ENCODE data around the gene NAPA. TPM values are rescaled to one million over a fixed set of nuclear protein-coding genes. Genes with fewer than 3 reads are reported as not detected.

The NAPA gene
- total RNA-seq, 1 donor from 2014 or later: 132 TPM

DNA sequence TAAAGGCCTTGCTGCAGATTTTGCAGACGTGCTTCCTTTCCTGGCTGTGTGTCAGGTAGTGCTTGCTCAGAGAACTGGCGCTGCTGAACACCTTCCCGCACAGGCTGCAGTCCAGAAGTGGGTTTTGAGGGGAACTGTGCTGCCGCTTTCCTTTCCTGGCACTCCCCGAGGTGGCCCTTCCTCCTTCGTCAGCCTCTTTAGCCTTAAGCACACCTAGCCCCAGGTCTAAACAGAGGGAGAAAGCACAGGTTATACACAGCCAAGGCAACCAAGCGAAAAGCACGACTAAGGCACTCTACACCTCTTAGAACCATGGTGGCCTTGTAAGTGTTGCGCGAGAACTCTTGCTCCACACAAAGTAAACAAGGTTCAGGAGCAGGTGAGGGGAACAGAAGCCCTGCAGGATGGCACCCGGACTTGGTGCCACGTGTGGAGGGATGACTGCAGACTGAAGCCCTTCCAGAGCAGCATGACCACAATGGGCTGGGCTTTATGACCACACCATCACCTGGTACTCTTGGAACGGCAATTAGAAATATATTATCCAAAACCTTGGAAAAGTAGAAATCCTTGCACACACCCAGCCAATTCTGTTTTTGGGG is 34.5 kb upstream of the NAPA start:
- Histone ChIP-seq H3K9ac (ENCODE audit: low read length) (no peak overlapping the region), H3K27ac (ENCODE audit: low read depth, low read length) (no peak overlapping the region), H2AFZ (ENCODE audit: low read depth, low read length) (no peak overlapping the region), H3K4me3 (ENCODE audit: insufficient read depth, low read depth, low read length) (no peak overlapping the region), H3K4me1 (ENCODE audit: insufficient read depth, low read length) (no peaks in the 10 kb centered on the region), H3K4me2 (ENCODE audit: low read length) (no peak overlapping the region), H4K20me1 (ENCODE audit: insufficient read depth, low read length) (no peaks in the 10 kb centered on the region), H3K79me2 (ENCODE audit: insufficient read depth, low read length) (no peaks in the 10 kb centered on the region), H3K36me3 (ENCODE audit: insufficient read depth, low read length) (no peaks in the 10 kb centered on the region), H3K27me3 (ENCODE audit: insufficient read depth, low read length) (peaks cover 16% of the 10 kb centered on the region), H3K9me3 (ENCODE audit: insufficient read depth, low read depth, low read length) (no peaks in the 10 kb centered on the region)
- no peak for DNase-seq (ENCODE audit: low read depth)
- Mint-ChIP-seq H3K4me3 (ENCODE audit: unreplicated experiment) (no peak overlapping the region), H3K27me3 (ENCODE audit: low read depth, unreplicated experiment) (peaks cover 6% of the 10 kb centered on the region), H3K9me3 (ENCODE audit: unreplicated experiment) (no peaks in the 10 kb centered on the region), H3K27ac (ENCODE audit: unreplicated experiment) (no peak overlapping the region), H3K36me3 (ENCODE audit: low read depth, unreplicated experiment) (no peaks in the 10 kb centered on the region), H3K4me1 (ENCODE audit: low read depth, unreplicated experiment) (no peaks in the 10 kb centered on the region)
- FAIRE-seq: no peak
- TF ChIP-seq, protein P1, sequence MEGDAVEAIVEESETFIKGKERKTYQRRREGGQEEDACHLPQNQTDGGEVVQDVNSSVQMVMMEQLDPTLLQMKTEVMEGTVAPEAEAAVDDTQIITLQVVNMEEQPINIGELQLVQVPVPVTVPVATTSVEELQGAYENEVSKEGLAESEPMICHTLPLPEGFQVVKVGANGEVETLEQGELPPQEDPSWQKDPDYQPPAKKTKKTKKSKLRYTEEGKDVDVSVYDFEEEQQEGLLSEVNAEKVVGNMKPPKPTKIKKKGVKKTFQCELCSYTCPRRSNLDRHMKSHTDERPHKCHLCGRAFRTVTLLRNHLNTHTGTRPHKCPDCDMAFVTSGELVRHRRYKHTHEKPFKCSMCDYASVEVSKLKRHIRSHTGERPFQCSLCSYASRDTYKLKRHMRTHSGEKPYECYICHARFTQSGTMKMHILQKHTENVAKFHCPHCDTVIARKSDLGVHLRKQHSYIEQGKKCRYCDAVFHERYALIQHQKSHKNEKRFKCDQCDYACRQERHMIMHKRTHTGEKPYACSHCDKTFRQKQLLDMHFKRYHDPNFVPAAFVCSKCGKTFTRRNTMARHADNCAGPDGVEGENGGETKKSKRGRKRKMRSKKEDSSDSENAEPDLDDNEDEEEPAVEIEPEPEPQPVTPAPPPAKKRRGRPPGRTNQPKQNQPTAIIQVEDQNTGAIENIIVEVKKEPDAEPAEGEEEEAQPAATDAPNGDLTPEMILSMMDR (IDR thresholded peaks at IDR 0.05; ENCODE audit: insufficient read depth, low read depth, low read length): no peak
- no peak for TF ChIP-seq EZH2 (IDR thresholded peaks at IDR 0.05; ENCODE audit: insufficient read depth, low read length)

DNA sequence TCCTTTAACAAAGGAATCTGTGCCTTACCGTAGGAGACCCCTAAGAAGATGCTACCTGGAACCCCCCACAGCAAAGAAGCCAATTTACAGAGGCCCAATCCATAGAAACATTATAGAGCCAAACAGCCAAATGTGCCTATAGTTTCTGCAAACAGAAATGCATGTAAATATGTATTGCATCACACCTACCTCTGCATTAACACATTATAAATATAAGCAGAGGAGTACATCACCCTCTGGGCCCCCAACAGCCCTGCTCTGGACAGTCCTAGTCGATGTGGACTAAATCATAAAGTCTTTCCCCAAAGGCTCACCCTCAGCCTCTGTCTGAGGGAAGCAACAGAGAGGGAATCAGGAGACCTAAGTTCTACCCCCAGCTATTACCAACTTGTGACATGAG is 32.3 kb upstream of the NAPA start:
- FAIRE-seq: no peak
- TF ChIP-seq, protein P1 (IDR thresholded peaks at IDR 0.05; ENCODE audit: insufficient read depth, low read depth, low read length): no peak
- TF ChIP-seq EZH2 (IDR thresholded peaks at IDR 0.05; ENCODE audit: insufficient read depth, low read length): no peak
- Histone ChIP-seq H3K79me2 (ENCODE audit: insufficient read depth, low read length) (no peaks in the 10 kb centered on the region), H2AFZ (ENCODE audit: low read depth, low read length) (no peak overlapping the region), H3K9ac (ENCODE audit: low read length) (no peak overlapping the region), H4K20me1 (ENCODE audit: insufficient read depth, low read length) (no peaks in the 10 kb centered on the region), H3K36me3 (ENCODE audit: insufficient read depth, low read length) (no peaks in the 10 kb centered on the region), H3K4me2 (ENCODE audit: low read length) (no peak overlapping the region), H3K9me3 (ENCODE audit: insufficient read depth, low read depth, low read length) (no peaks in the 10 kb centered on the region), H3K27ac (ENCODE audit: low read depth, low read length) (no peak overlapping the region), H3K4me1 (ENCODE audit: insufficient read depth, low read length) (no peaks in the 10 kb centered on the region), H3K4me3 (ENCODE audit: insufficient read depth, low read depth, low read length) (no peak overlapping the region), H3K27me3 (ENCODE audit: insufficient read depth, low read length) (peaks cover 19% of the 10 kb centered on the region)
- Mint-ChIP-seq H3K27me3 (ENCODE audit: low read depth, unreplicated experiment) (peaks cover 6% of the 10 kb centered on the region), H3K4me3 (ENCODE audit: unreplicated experiment) (no peak overlapping the region), H3K36me3 (ENCODE audit: low read depth, unreplicated experiment) (no peaks in the 10 kb centered on the region), H3K27ac (ENCODE audit: unreplicated experiment) (no peak overlapping the region), H3K4me1 (ENCODE audit: low read depth, unreplicated experiment) (peaks cover under 1% of the 10 kb centered on the region), H3K9me3 (ENCODE audit: unreplicated experiment) (no peaks in the 10 kb centered on the region)
- DNase-seq (ENCODE audit: low read depth): no peak
